NOMO-1 treated with dmso at 0.1 percent for 144 hours (cell line): ENCODE data around the gene EDEM2.
"Not testable (repeated sequence)": the region's sequence is repeated elsewhere in the genome, so short reads cannot be mapped to it uniquely, and the experiment has no call there.

Source experiments
- DNase-seq: peaks from one replicate; lab custom pipeline; 2025; ENCODE audit not compliant: unreplicated experiment; lab: John Stamatoyannopoulos, UW

EDEM2 gene

GRCh38 chr20:35088231-35089145, 58.6 kb downstream of the EDEM2 start:
- DNase-seq: no peak

- no peak for DNase-seq
These were observed 59.3 kb downstream of the EDEM2 start for GRCh38 chr20:35087791-35088190.

DNA sequence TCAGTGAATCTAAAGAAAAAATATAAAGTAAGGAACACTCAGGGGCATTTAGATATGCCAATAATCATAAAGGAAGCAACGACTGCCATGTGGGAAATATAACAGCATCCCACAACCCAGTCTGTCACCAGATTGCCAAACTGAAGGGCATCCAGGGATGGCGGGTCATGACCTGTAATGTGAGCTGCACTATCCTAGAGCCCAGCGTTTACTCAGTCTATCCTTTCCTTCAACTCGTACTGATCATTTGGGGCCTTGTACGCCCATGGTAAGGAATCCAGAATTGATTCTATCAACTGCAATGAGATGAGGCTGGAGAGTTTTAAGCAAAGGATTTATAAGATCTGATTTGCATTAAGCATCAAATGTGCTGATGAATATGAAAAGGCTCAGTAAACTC, 59.8 kb downstream of the EDEM2 start:
- no peak for DNase-seq

- no peak for DNase-seq
These were observed 61.5 kb downstream of the EDEM2 start for GRCh38 chr20:35085477-35086225.

- DNase-seq: no peak
These were observed 62.1 kb downstream of the EDEM2 start for GRCh38 chr20:35084998-35085397.

- DNase-seq: not testable (repeated sequence)
These were observed 66.8 kb downstream of the EDEM2 start for GRCh38 chr20:35080348-35080642.

DNA sequence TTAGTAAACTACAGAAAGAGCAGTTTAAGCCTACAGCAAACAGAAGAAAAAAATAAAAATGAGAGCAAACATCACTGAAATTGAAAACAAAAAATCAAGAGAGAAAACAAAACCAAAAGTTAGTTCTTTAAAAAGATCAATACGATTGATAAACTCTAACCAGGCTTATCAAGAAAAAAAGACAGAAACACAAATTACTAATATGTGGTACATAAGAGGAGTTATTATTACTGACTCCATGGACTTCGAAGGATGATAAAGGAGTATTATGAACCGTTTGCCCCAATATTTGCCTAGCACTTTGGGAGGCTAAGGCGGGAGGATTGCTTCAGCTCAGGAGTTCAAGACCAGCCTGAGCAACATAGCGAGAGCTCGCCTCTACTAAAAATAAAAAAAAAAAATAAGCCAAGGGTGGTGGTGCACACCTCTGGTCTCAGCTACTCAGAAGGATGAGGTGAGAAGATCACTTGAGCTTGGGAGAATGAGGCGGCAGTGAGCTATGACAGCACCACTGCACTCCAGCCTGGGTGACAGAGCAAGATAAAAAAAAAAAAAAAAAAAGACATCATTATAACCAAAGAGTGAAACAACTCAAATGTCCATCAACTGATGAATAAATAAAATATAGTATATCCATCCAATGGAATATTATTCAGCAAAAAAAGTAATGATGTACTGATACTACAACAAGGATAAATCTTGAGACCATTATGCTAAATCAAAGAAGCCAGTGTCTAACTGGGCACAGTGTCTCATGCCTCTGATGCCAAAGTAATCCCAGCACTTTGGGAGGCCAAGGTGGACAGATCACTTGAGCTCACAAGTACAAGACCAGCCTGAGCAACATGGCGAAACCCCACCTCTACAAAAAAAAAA, 67.4 kb downstream of the EDEM2 start:
- no peak for DNase-seq

- no peak for DNase-seq
These were observed 69.3 kb downstream of the EDEM2 start for GRCh38 chr20:35077872-35078271.

GRCh38 chr20:35077341-35077740, 69.8 kb downstream of the EDEM2 start:
- no peak for DNase-seq

DNA sequence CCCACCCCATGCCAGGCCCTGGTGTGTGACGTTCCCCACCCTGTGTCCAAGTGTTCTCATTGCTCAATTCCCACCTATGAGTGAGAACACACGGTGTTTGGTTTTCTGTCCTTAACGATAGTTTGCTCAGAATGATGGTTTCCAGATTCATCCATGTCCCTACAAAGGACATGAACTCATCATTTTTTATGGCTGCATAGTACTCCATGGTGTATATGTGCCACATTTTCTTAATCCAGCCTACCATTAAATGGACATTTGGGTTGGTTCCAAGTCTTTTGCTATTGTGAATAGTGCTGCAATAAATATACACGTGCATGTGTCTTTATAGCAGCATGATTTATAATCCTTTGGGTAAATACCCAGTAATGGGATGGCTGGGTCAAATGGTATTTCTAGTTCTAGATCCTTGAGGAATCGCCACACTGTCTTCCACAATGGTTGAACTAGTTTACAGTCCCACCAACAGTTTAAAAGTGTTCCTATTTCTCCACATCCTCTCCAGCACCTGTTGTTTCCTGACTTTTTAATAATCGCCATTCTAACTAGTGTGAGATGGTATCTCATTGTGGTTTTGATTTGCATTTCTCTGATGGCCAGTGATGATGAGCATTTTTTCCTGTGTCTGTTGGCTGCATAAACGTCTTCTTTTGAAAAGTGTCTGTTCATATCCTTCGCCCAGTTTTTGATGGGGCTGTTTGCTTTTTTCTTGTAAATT, 75.5 kb downstream of the EDEM2 start:
- DNase-seq: not testable (repeated sequence)

DNA sequence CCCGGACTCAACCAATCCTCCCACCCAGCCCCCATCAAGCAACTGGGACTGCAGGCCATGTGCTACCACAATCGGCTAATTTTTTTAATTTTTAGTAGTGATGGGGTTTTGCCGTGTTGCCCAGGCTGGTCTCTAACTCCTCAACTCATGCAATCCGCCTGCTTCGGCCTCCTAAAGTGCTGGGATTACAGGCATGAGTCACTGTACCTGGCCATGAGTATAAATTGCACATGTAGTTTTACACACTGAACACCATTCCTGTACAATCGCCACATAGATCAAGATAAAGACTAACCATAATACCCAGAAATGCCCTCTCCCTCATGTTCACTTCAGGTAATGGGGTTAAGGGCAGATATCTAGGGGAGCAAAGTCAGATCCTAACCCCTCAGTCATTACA, 80.9 kb downstream of the EDEM2 start:
- DNase-seq: no peak
